ENCODE results near the gene B3GALT6.
A peak's percentile ranks its signal among the peaks of the same experiment; 100 is the strongest.

The B3GALT6 gene

GRCh38 chr1:1216770-1217620 lies 15.0 kb upstream of the B3GALT6 start:
- DNase-seq: no peak

GRCh38 chr1:1217621-1218523 lies 14.2 kb upstream of the B3GALT6 start:
- no peak for DNase-seq

- no peak for DNase-seq
Observed at GRCh38 chr1:1218524-1219200, 13.4 kb upstream of the B3GALT6 start.

GRCh38 chr1:1219341-1219740 lies 12.7 kb upstream of the B3GALT6 start:
- no peak for DNase-seq

- no peak for DNase-seq
Observed at GRCh38 chr1:1220197-1220596, 11.8 kb upstream of the B3GALT6 start.

GRCh38 chr1:1221887-1222574 lies 10.0 kb upstream of the B3GALT6 start:
- DNase-seq: no peak

GRCh38 chr1:1222575-1223225 lies 9.3 kb upstream of the B3GALT6 start:
- no peak for DNase-seq

- no peak for DNase-seq
Observed at GRCh38 chr1:1223321-1223720, 8.7 kb upstream of the B3GALT6 start.

GRCh38 chr1:1223891-1224290 lies 8.1 kb upstream of the B3GALT6 start:
- no peak for DNase-seq

- no peak for DNase-seq
Observed at GRCh38 chr1:1225238-1225845, 6.7 kb upstream of the B3GALT6 start.

- DNase-seq: no peak
Observed at GRCh38 chr1:1225913-1226312, 6.1 kb upstream of the B3GALT6 start.

- no peak for DNase-seq
Observed at GRCh38 chr1:1226566-1227362, 5.3 kb upstream of the B3GALT6 start.

GRCh38 chr1:1227386-1227785 lies 4.7 kb upstream of the B3GALT6 start:
- no peak for DNase-seq

- no peak for DNase-seq
Observed at GRCh38 chr1:1228187-1228586, 3.9 kb upstream of the B3GALT6 start.

- no peak for DNase-seq
Observed at GRCh38 chr1:1228596-1229321, 3.3 kb upstream of the B3GALT6 start.

GRCh38 chr1:1229770-1230169 lies 2.3 kb upstream of the B3GALT6 start:
- DNase-seq: no peak

GRCh38 chr1:1230656-1231399 lies 1.2 kb upstream of the B3GALT6 start:
- no peak for DNase-seq

- peak; percentile 94 for DNase-seq
Observed at GRCh38 chr1:1231400-1232207, 433 bp upstream of the B3GALT6 start, which contains the start of gene SDF4. Gene SDF4 (minus strand): TSS chr1:1232001. CDS start chr1:1228772, 3,229 bp downstream.

All from NCI-H1048 (cell line).